Prostate gland (tissue), 2 donors: ENCODE measurements around the gene SFR1.

Experiments
- CTCF ChIP-seq, 4 experiments: fragments of 200-600 bp in 2 of 4; fragments of 450-650 bp in 2 of 4; sonication (generic) in 2 of 4; IDR thresholded peaks; 1 replicate in 3 of 4; 2 replicates in 1 of 4; pipeline ENCODE4 v1.5.1; 2016 to 2019; ENCODE audit warnings: antibody characterized with exemption in 4 of 4, mild to moderate bottlenecking in 2 of 4, moderate library complexity in 2 of 4
- POLR2A ChIP-seq: fragments of 450-650 bp; IDR thresholded peaks from one replicate; pipeline ENCODE4 v1.6.1; 2016; ENCODE audit warnings: antibody characterized with exemption, mild to moderate bottlenecking
- POLR2AphosphoS5 ChIP-seq: sonication (generic); formaldehyde crosslinking; IDR thresholded peaks from one replicate; pipeline ENCODE4 v1.6.1; 2017; ENCODE audit warnings: antibody characterized with exemption

DNA sequence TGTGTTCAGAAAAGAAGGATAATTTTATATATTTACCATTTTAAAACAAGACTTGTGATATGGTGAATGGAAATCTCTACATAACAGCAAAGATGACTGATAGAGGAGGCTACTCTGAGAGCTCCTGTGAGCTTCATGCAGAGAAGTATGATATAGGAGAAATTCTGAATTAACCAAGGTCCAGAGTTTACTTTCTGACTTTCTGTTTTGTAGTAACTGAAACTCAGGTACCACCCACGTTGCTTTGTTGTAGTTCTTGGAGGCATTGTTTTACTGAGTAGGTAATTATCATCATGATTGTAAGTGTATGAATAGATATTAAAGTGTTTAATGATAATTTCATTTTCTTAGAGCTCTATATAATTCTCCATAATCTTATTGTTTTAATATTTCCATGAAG lies 18.0 kb upstream of the SFR1 start:
- no peak for TF ChIP-seq CTCF (IDR thresholded peaks at IDR 0.05)
- no peak for TF ChIP-seq POLR2A
- TF ChIP-seq POLR2AphosphoS5, result no peak
